Sigmoid colon (tissue), 4 donors: ENCODE measurements around the gene COMT.

Source experiments
- CTCF ChIP-seq, 4 experiments: fragments of 450-650 bp in 3 of 4; fragments of 200-600 bp in 1 of 4; IDR thresholded peaks; one replicate each; pipeline ENCODE4 v1.5.1; 2016 to 2019; ENCODE audit warnings: antibody characterized with exemption in 4 of 4, mild to moderate bottlenecking in 3 of 4, moderate library complexity in 2 of 4
- EP300 ChIP-seq, 4 donors: sonication (generic); formaldehyde crosslinking; IDR thresholded peaks; one replicate each; pipeline ENCODE4 v1.6.1; 2017; ENCODE audit warnings: antibody characterized with exemption in 4 of 4
- POLR2A ChIP-seq, 2 donors: fragments of 450-650 bp; IDR thresholded peaks; one replicate each; pipeline ENCODE4 v1.6.1; 2016; ENCODE audit warnings: antibody characterized with exemption in 2 of 2, mild to moderate bottlenecking in 2 of 2, moderate library complexity in 2 of 2

- TF ChIP-seq EP300 (IDR thresholded peaks at IDR 0.05) (no peak), POLR2A (IDR thresholded peaks at IDR 0.05) (no peak), CTCF (IDR thresholded peaks at IDR 0.05) (no peak)
Observed at GRCh38 chr22:19986011-19986409, 44.4 kb downstream of the COMT start.
